GF-D8 (cell line): ENCODE measurements around the gene TSC2.
"Not testable (repeated sequence)": the region's sequence is repeated elsewhere in the genome, so short reads cannot be mapped to it uniquely, and the experiment has no call there.

Experiments used
- DNase-seq: peaks from one replicate; lab custom pipeline; 2025; lab: John Stamatoyannopoulos, UW

The TSC2 gene

GRCh38 chr16:2031081-2031577, 16.7 kb upstream of the TSC2 start:
- DNase-seq = no peak

- no peak for DNase-seq
These were observed 15.3 kb upstream of the TSC2 start for GRCh38 chr16:2032285-2033056.

- DNase-seq = no peak
These were observed 14.5 kb upstream of the TSC2 start for GRCh38 chr16:2033057-2033908.

GRCh38 chr16:2033909-2034695, 13.7 kb upstream of the TSC2 start:
- DNase-seq = not testable (repeated sequence)

- no peak for DNase-seq
These were observed 12.9 kb upstream of the TSC2 start for GRCh38 chr16:2034696-2035430.

- DNase-seq = no peak
These were observed 12.2 kb upstream of the TSC2 start for GRCh38 chr16:2035431-2036199.

- no peak for DNase-seq
These were observed 11.4 kb upstream of the TSC2 start for GRCh38 chr16:2036200-2036966.

GRCh38 chr16:2037115-2037514, 10.7 kb upstream of the TSC2 start:
- no peak for DNase-seq

- DNase-seq = no peak
These were observed 10.0 kb upstream of the TSC2 start for GRCh38 chr16:2037647-2038381.

- no peak for DNase-seq
These were observed 9.2 kb upstream of the TSC2 start for GRCh38 chr16:2038382-2039231.

GRCh38 chr16:2039274-2040031, 8.3 kb upstream of the TSC2 start:
- DNase-seq = no peak

GRCh38 chr16:2040041-2040786, 7.6 kb upstream of the TSC2 start:
- no peak for DNase-seq

GRCh38 chr16:2040787-2041522, 6.8 kb upstream of the TSC2 start:
- no peak for DNase-seq

GRCh38 chr16:2042171-2042985, 5.4 kb upstream of the TSC2 start:
- DNase-seq = no peak

- DNase-seq = no peak
These were observed 4.7 kb upstream of the TSC2 start for GRCh38 chr16:2042986-2043666.
